Gastroesophageal sphincter (tissue), 4 donors: Measurements from ENCODE around the gene CHD5. TPM values are rescaled to one million over a fixed set of nuclear protein-coding genes. Genes with fewer than 3 reads are reported as not detected.

Experiments used
- ATAC-seq: fragments of 150-250 bp; one replicate; pipeline ENCODE4 v1.9.1; 2016; ENCODE audit warnings: mild to moderate bottlenecking, moderate library complexity
- H3K27ac ChIP-seq, 4 donors: fragments of 200-600 bp; sonication (generic) in 3 of 4; 1 replicate in 3 of 4; 2 replicates in 1 of 4; pipeline ENCODE4 v1.5.1; 2016 to 2019
- H3K27me3 ChIP-seq: fragments of 200-600 bp; sonication (generic); one replicate; pipeline ENCODE4 v1.5.1; 2019
- H3K36me3 ChIP-seq, 2 donors: fragments of 200-600 bp; sonication (generic); one replicate each; pipeline ENCODE4 v1.5.1; 2019; ENCODE audit warnings: control low read depth in 1 of 2
- H3K4me1 ChIP-seq, 3 donors: fragments of 200-600 bp; sonication (generic); 1 replicate in 2 of 3; 2 replicates in 1 of 3; pipeline ENCODE4 v1.5.1; 2016 to 2019; ENCODE audit warnings: control low read depth in 2 of 3
- H3K4me3 ChIP-seq, 2 donors: fragments of 200-600 bp; sonication (generic); one replicate each; pipeline ENCODE4 v1.5.1; 2019; ENCODE audit warnings: mild to moderate bottlenecking in 1 of 2, moderate library complexity in 1 of 2
- H3K9me3 ChIP-seq, 3 donors: fragments of 200-600 bp; sonication (generic); one replicate each; pipeline ENCODE4 v1.5.1; 2017 to 2019; ENCODE audit warnings: control low read depth in 2 of 3
- EP300 ChIP-seq: sonication (generic); formaldehyde crosslinking; IDR thresholded peaks from one replicate; pipeline ENCODE4 v1.6.1; 2017; ENCODE audit warnings: antibody characterized with exemption, mild to moderate bottlenecking
- POLR2A ChIP-seq, 2 donors: fragments of 450-650 bp; IDR thresholded peaks; one replicate each; pipeline ENCODE4 v1.6.1; 2017; ENCODE audit warnings: antibody characterized with exemption in 2 of 2, mild to moderate bottlenecking in 2 of 2, moderate library complexity in 1 of 2
- POLR2AphosphoS5 ChIP-seq: sonication (generic); formaldehyde crosslinking; IDR thresholded peaks from one replicate; pipeline ENCODE4 v1.6.1; 2017; ENCODE audit warnings: antibody characterized with exemption
- WGBS, 2 donors: methylation state at CpG; one replicate each; pipeline ENCODE4 v1.1.5; 2018; ENCODE audit warnings: low coverage in 1 of 2; 5-methylcytosine and 5-hydroxymethylcytosine counted together
- total RNA-seq, 4 donors: library from RNA; depleted of rRNA; stranded (reverse); fragments of >200 nt; gene quantifications; one replicate each; pipeline ENCODE4 v1.1.0, GENCODE V29; 2016
- TF ChIP-seq, protein P1 (sequence below), 4 experiments: fragments of 200-600 bp in 2 of 4; fragments of 450-650 bp in 2 of 4; sonication (generic) in 1 of 4; IDR thresholded peaks; one replicate each; pipeline ENCODE4 v1.5.1; 2017 to 2019; ENCODE audit warnings: antibody characterized with exemption in 4 of 4, mild to moderate bottlenecking in 2 of 4, moderate library complexity in 2 of 4

CHD5 gene
- total RNA-seq, 4 donors from 2014 or later: 4.4 to 34.9 (median 9.2) TPM

DNA sequence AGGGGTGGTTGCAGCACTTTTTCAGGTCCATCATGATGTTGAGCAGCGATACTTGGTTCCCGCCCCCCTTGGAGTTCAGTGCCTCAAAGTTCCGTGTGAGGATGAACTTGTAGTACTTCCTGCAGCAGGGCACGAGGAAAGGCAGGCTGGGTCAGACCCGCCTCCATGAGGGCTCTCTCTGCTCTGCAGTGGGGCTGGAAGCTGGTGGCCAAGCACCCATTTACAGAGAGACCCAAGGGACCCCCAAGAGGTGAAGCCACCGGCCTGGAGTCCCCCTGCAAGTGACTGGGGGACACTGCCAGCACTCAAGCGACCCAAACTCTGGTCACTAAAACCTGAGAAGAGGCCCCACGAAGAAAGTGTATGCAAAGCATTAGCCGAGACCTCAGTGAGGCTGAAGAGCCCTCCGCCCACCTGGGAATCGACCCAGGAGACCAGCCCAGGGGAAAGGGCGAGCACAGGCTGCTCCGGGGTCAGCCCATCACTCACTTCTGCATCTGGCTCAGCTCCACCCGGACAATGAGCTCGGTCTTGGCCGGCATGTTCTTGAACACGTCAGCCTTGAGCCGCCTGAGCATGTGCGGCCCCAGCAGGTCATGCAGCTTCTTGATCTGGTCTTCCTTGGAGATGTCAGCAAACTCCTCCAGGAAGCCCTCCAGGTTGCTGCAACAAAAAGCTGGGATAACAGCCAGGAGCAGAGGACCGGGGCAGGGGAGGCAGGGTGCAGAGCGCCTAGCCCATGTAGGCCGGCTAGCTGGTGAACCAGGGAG is 45.2 kb downstream of the CHD5 start:
- no peaks in the 10 kb centered on the region for H3K4me1 ChIP-seq
- TF ChIP-seq POLR2A (IDR thresholded peaks at IDR 0.05): no peak
- TF ChIP-seq POLR2AphosphoS5: no peak
- TF ChIP-seq EP300: no peak
- TF ChIP-seq, protein P1, sequence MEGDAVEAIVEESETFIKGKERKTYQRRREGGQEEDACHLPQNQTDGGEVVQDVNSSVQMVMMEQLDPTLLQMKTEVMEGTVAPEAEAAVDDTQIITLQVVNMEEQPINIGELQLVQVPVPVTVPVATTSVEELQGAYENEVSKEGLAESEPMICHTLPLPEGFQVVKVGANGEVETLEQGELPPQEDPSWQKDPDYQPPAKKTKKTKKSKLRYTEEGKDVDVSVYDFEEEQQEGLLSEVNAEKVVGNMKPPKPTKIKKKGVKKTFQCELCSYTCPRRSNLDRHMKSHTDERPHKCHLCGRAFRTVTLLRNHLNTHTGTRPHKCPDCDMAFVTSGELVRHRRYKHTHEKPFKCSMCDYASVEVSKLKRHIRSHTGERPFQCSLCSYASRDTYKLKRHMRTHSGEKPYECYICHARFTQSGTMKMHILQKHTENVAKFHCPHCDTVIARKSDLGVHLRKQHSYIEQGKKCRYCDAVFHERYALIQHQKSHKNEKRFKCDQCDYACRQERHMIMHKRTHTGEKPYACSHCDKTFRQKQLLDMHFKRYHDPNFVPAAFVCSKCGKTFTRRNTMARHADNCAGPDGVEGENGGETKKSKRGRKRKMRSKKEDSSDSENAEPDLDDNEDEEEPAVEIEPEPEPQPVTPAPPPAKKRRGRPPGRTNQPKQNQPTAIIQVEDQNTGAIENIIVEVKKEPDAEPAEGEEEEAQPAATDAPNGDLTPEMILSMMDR (IDR thresholded peaks at IDR 0.05): no peak
- no peaks in the 10 kb centered on the region for H3K36me3 ChIP-seq
- no peak overlapping the region for H3K4me3 ChIP-seq
- no peak for ATAC-seq
- peaks cover 6% of the 10 kb centered on the region for H3K27me3 ChIP-seq
- H3K27ac ChIP-seq: no peak overlapping the region
- peaks cover 0 to 16% (median 0%) of the 10 kb centered on the region in 3 donors for H3K9me3 ChIP-seq
- 60 to 80% methylated on average over 1 of the region's 22 CpGs for WGBS, 2 donors

DNA sequence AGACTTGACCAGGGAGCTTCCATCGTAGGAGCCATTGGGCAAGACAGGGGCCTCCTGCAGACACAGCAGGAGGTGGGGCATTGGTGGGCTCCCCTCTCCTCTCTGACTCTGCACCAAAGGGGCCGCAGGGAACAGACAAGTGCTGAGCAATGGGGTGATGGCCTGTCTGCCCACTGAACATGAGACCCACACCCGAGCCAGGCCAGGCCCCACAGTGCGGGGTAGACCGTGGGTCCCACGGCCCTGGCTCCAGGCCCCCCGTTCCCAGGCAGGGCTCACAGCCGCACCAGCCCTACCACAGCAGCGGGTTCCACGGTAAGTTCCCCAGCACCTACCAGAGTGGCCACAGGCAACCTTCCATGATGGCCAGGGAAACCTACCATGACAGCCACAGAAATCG is 45.9 kb downstream of the CHD5 start:
- Histone ChIP-seq H3K36me3 (no peaks in the 10 kb centered on the region), H3K27ac (no peak overlapping the region), H3K9me3 (peaks cover 0 to 16% (median 0%) of the 10 kb centered on the region in 3 donors), H3K27me3 (peaks cover 6% of the 10 kb centered on the region), H3K4me1 (no peaks in the 10 kb centered on the region), H3K4me3 (no peak overlapping the region)
- 90% methylated on average over 2 of the region's 11 CpGs; no CpG with 5 or more reads in 1 of the 2 donors for WGBS, 2 donors
- ATAC-seq: no peak
- TF ChIP-seq, protein P1 (IDR thresholded peaks at IDR 0.05): no peak
- TF ChIP-seq EP300 (no peak), POLR2AphosphoS5 (no peak), POLR2A (IDR thresholded peaks at IDR 0.05) (no peak)

DNA sequence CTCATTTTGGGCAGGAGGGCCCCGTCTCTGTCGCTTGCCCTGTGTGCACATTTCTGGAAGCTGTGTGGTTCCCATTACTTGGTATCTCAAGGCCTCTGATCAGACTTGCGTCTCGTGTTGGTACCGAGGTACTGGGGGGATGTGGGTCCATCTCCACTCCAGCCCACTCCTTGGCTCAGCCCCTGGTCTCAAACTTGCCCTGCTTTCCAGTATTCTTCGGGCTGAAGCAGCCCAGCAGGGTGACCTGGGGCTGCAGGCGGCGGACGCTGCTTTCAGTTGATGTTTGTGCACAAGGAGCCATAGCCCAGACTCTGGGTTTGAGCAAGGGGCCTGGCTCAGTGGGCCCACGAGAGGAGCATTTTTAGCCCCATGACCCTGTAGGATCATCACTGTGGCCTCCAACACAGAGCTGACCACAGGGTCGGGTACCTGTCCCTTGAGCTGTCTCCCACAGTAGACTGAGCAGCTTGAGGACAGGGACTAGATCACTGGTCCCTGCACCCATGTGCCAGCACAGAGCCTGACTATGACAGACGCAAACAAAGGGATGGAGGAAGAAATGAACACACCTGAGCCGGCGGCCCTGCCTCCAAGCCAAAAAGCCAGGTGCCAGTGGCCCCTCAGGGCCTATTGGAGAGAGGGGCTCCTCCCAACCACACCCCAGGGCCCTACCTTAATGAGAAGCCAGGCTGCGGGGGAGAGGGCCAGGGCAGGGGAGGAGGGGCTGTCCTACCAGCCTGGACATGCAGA is 46.8 kb downstream of the CHD5 start:
- WGBS, 2 donors: 85 to 90% methylated on average over 2 to 6 of the region's 15 CpGs
- ATAC-seq: no peak
- no peak overlapping the region for H3K27ac ChIP-seq
- H3K9me3 ChIP-seq: peaks cover 0 to 16% (median 0%) of the 10 kb centered on the region in 3 donors
- no peaks in the 10 kb centered on the region for H3K36me3 ChIP-seq
- no peaks in the 10 kb centered on the region for H3K4me1 ChIP-seq
- H3K4me3 ChIP-seq: no peak overlapping the region
- TF ChIP-seq EP300: no peak
- TF ChIP-seq POLR2AphosphoS5: no peak
- TF ChIP-seq, protein P1 (IDR thresholded peaks at IDR 0.05): no peak
- TF ChIP-seq POLR2A (IDR thresholded peaks at IDR 0.05): no peak
- peaks cover 6% of the 10 kb centered on the region for H3K27me3 ChIP-seq

DNA sequence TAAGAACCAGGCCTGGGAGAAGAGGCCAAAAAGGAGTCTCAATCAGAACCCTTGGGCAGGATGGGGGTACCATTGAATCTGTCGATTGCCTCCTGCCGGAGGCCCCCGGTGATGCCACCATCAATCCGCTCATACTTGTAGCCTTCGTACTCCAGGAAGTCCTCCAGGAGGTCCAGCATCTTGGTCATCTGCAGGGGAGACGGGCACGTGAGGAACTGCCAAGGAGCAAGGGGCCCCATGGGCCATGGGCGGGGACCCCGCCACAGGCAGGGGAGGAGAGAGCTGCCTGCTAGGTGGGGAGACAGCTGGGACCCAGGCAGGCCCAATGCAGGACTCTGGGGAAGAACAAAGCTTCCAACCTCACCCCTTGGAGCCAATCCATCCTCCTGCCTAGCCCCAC is 48.6 kb downstream of the CHD5 start:
- peaks cover 0 to 16% (median 0%) of the 10 kb centered on the region in 3 donors for H3K9me3 ChIP-seq
- H3K27me3 ChIP-seq: peaks cover 6% of the 10 kb centered on the region
- no peak overlapping the region for H3K27ac ChIP-seq
- ATAC-seq: no peak
- no peaks in the 10 kb centered on the region for H3K36me3 ChIP-seq
- no CpG with 5 or more reads among the region's 9 CpGs for WGBS, 2 donors
- TF ChIP-seq POLR2AphosphoS5 (no peak), POLR2A (IDR thresholded peaks at IDR 0.05) (no peak), EP300 (no peak)
- TF ChIP-seq, protein P1 (IDR thresholded peaks at IDR 0.05): no peak
- no peak overlapping the region for H3K4me3 ChIP-seq
- peaks cover 0 to 11% (median 6%) of the 10 kb centered on the region in 3 donors for H3K4me1 ChIP-seq
